B cell (primary cell): Measurements from ENCODE around the gene MED26. TPM values are rescaled to one million over a fixed set of nuclear protein-coding genes. Genes with fewer than 3 reads are reported as not detected.

Experiments
- ATAC-seq: fragments of 200-7000 bp; cut with Tn5 transposase; one replicate; pipeline ENCODE4 v1.10.0; 2021; ENCODE audit warnings: low read depth, mild to moderate bottlenecking, moderate number of reproducible peaks, moderate library complexity
- CTCF ChIA-PET: fragments of 350-600 bp; sonication (Branson Sonifier 250); formaldehyde crosslinking; loops from one replicate; lab custom pipeline; 2021; ENCODE audit warnings: antibody characterized with exemption, inconsistent platforms; lab: Charles Lee
- POLR2A ChIA-PET: fragments of 350-600 bp; sonication (Branson Sonifier 250); formaldehyde crosslinking; loops from one replicate; lab custom pipeline; 2021; ENCODE audit warnings: antibody characterized with exemption; lab: Charles Lee
- DNase-seq: peaks from one replicate; pipeline ENCODE4 v3.0.0; 2013
- H2AFZ ChIP-seq: 2 replicates; pipeline ENCODE4 v1.6.1; 2012; ENCODE audit warnings: mild to moderate bottlenecking, low read depth, low read length; ENCODE audit not compliant: insufficient read depth, poor library complexity, severe bottlenecking
- H3K27ac ChIP-seq, 2 donors: 1 replicate in 1 of 2; 2 replicates in 1 of 2; pipeline ENCODE4 v1.5.1; 2012 to 2013; ENCODE audit warnings: low read length in 2 of 2, mild to moderate bottlenecking in 2 of 2, moderate library complexity in 1 of 2
- H3K27me3 ChIP-seq, 4 experiments: fragments of 200-600 bp in 1 of 4; sonication (generic) in 1 of 4; replicated peaks in 1 of 4; 1 replicate in 2 of 4; 2 replicates in 2 of 4; pipeline versions ENCODE4 v1.6.1 to v1.7.0; 2013 to 2016; ENCODE audit warnings: low read length in 3 of 4, mild to moderate bottlenecking in 2 of 4, mixed read lengths in 1 of 4, moderate library complexity in 1 of 4; ENCODE audit not compliant: insufficient read depth in 4 of 4, control insufficient read depth in 3 of 4; ENCODE audit errors: control extremely low read depth in 1 of 4
- H3K36me3 ChIP-seq, 2 experiments: replicated peaks in 1 of 2; 1 replicate in 1 of 2; 2 replicates in 1 of 2; pipeline versions ENCODE4 v1.6.1 to v1.7.1; 2013; ENCODE audit warnings: low read length in 1 of 2; ENCODE audit not compliant: insufficient read depth in 2 of 2, control insufficient read depth in 1 of 2; ENCODE audit errors: control extremely low read depth in 1 of 2, extremely low read depth in 1 of 2
- H3K4me1 ChIP-seq, 2 donors: fragments of 200-600 bp in 1 of 2; sonication (generic) in 1 of 2; 1 replicate in 1 of 2; 2 replicates in 1 of 2; pipeline versions ENCODE4 v1.5.1 to v1.6.1; 2013 to 2017; ENCODE audit warnings: low read length in 2 of 2; ENCODE audit not compliant: control insufficient read depth in 2 of 2, insufficient read depth in 2 of 2
- H3K4me2 ChIP-seq: replicated peaks from 2 replicates; pipeline ENCODE3; 2012; ENCODE audit warnings: mild to moderate bottlenecking, low read depth, low read length; ENCODE audit not compliant: poor library complexity, severe bottlenecking
- H3K4me3 ChIP-seq, 5 experiments: fragments of 200-600 bp in 1 of 5; sonication (generic) in 1 of 5; 1 replicate in 3 of 5; 2 replicates in 2 of 5; pipeline versions ENCODE4 v1.5.1 to v1.7.0; 2011 to 2016; ENCODE audit warnings: low read length in 4 of 5, mild to moderate bottlenecking in 4 of 5, low read depth in 2 of 5, control low read depth in 1 of 5, moderate library complexity in 1 of 5; ENCODE audit not compliant: insufficient read depth in 1 of 5; ENCODE audit errors: control extremely low read depth in 1 of 5, extremely low read depth in 1 of 5
- H3K79me2 ChIP-seq: fragments of 200-600 bp; sonication (generic); one replicate; pipeline ENCODE4 v1.6.0; 2016; ENCODE audit warnings: low read length; ENCODE audit not compliant: control insufficient read depth, insufficient read depth
- H3K9ac ChIP-seq: fragments of 200-600 bp; sonication (generic); 2 replicates; pipeline ENCODE4 v1.6.1; 2017; ENCODE audit warnings: mild to moderate bottlenecking, low read length, moderate library complexity
- H3K9me3 ChIP-seq, 3 donors: one replicate each; pipeline versions ENCODE4 v1.6.1 to v1.7.1; 2013; ENCODE audit warnings: low read length in 2 of 3; ENCODE audit not compliant: control insufficient read depth in 2 of 3, insufficient read depth in 1 of 3; ENCODE audit errors: control extremely low read depth in 1 of 3
- H4K20me1 ChIP-seq: 2 replicates; pipeline ENCODE4 v1.6.0; 2012; ENCODE audit warnings: mild to moderate bottlenecking, low read length; ENCODE audit not compliant: insufficient read depth, control insufficient read depth, poor library complexity, severe bottlenecking
- H3K27ac Mint-ChIP-seq: one replicate; pipeline ENCODE4 v1.8.0; 2021; ENCODE audit warnings: mixed read lengths
- H3K27me3 Mint-ChIP-seq: one replicate; pipeline ENCODE4 v1.8.0; 2021; ENCODE audit warnings: mixed read lengths
- H3K4me1 Mint-ChIP-seq: one replicate; pipeline ENCODE4 v1.8.0; 2021; ENCODE audit warnings: mixed read lengths
- H3K4me3 Mint-ChIP-seq: one replicate; pipeline ENCODE4 v1.8.0; 2021; ENCODE audit warnings: mixed read lengths
- H3K9me3 Mint-ChIP-seq: one replicate; pipeline ENCODE4 v1.8.0; 2022; ENCODE audit warnings: mixed read lengths; ENCODE audit not compliant: insufficient read depth
- EZH2 ChIP-seq: IDR thresholded peaks from 2 replicates; pipeline ENCODE4 v1.6.1; 2012; ENCODE audit warnings: borderline replicate concordance, low read depth, mild to moderate bottlenecking, moderate library complexity, low read length; ENCODE audit not compliant: insufficient read depth, poor library complexity, severe bottlenecking
- WGBS: methylation state at CpG from one replicate; pipeline ENCODE4 v1.1.5; 2013; ENCODE audit warnings: missing lambda C conversion rate; ENCODE audit not compliant: insufficient coverage; 5-methylcytosine and 5-hydroxymethylcytosine counted together
- intact Hi-C: fragments of 100-400 bp; cut with micrococcal nuclease; formaldehyde crosslinking; loops from one replicate; pipeline ENCODE4 v1.10.0; 2022
- polyA plus RNA-seq: library from polyadenylated mRNA; depleted of rRNA; stranded (reverse); fragments of >200 nt; gene quantifications from 2 replicates; pipeline ENCODE4 v1.2.3, GENCODE V29; 2012
- total RNA-seq, 2 donors: library from RNA; stranded (reverse); fragments of 120-200 nt in 1 of 2; gene quantifications; 1 replicate in 1 of 2; 2 replicates in 1 of 2; pipeline versions ENCODE4 v1.2.3 to v1.2.4, GENCODE V29; 2013 to 2022
- TF ChIP-seq, protein P1 (sequence below): fragments of 200-600 bp; IDR thresholded peaks from one replicate; pipeline ENCODE4 v1.8.0; 2022; ENCODE audit warnings: antibody characterized with exemption, mild to moderate bottlenecking

The MED26 gene
- total and polyA plus RNA-seq, 2 donors (not counting 1 experiment from before 2014, with no cell fraction given): 15.6 to 33.6 TPM

DNA sequence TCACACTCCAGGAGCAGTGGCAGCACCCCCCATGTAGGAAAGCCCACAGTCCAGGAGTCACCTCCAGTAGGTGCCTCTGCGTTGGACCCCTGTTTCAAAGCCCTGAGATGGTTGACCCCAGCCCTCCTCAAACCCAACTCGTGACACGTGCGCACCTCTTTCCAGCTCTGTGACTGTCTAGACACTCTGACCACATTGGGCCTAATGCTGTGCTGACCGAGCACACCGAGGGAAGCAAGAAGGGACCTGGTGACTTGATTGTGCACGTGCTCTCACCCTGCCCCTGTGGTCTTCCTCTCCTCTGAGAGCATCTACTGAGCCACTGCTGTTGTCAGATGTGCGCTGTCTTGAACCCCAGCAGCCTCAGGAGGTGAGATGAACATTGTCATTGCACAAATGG, 32.9 kb downstream of the MED26 start:
- H3K4me2 ChIP-seq: peak overlapping the region; percentile 73
- H4K20me1 ChIP-seq: peaks cover 85% of the 10 kb centered on the region
- H3K9me3 ChIP-seq: no peaks in the 10 kb centered on the region
- CTCF ChIA-PET: interaction anchor here (0.6 to 1.5 kb wide), 2 partner anchors 34 to 186 kb away, joined by 3 to 4 read pairs; no protein-coding TSS in a partner anchor
- H3K4me3 ChIP-seq: no peak overlapping the region
- peak overlapping the region; percentile 80 for H3K4me3 Mint-ChIP-seq
- H3K4me1 ChIP-seq: peaks cover 52 to 65% of the 10 kb centered on the region in 2 donors
- no peak overlapping the region for H3K9ac ChIP-seq
- H3K27ac Mint-ChIP-seq: peak overlapping the region; percentile 87
- WGBS: 56% methylated on average over 8 of the region's 8 CpGs
- no peak for ATAC-seq
- H2AFZ ChIP-seq: no peak overlapping the region
- H3K27me3 ChIP-seq: no peaks in the 10 kb centered on the region
- peaks cover 84% of the 10 kb centered on the region for H3K4me1 Mint-ChIP-seq
- peak overlapping the region; percentile 63 to 83 for H3K27ac ChIP-seq
- POLR2A ChIA-PET: interaction anchor here (0.8 kb wide), 1 partner anchor 11 kb away, joined by 3 read pairs; no protein-coding TSS in a partner anchor
- H3K36me3 ChIP-seq: peaks cover 0 to 4% of the 10 kb centered on the region in 2 experiments
- no peaks in the 10 kb centered on the region for H3K27me3 Mint-ChIP-seq
- DNase-seq: no peak
- peaks cover 97% of the 10 kb centered on the region for H3K79me2 ChIP-seq
- no peaks in the 10 kb centered on the region for H3K9me3 Mint-ChIP-seq
- intact Hi-C loops: no loop called here
- TF ChIP-seq EZH2: no peak
- TF ChIP-seq, protein P1, sequence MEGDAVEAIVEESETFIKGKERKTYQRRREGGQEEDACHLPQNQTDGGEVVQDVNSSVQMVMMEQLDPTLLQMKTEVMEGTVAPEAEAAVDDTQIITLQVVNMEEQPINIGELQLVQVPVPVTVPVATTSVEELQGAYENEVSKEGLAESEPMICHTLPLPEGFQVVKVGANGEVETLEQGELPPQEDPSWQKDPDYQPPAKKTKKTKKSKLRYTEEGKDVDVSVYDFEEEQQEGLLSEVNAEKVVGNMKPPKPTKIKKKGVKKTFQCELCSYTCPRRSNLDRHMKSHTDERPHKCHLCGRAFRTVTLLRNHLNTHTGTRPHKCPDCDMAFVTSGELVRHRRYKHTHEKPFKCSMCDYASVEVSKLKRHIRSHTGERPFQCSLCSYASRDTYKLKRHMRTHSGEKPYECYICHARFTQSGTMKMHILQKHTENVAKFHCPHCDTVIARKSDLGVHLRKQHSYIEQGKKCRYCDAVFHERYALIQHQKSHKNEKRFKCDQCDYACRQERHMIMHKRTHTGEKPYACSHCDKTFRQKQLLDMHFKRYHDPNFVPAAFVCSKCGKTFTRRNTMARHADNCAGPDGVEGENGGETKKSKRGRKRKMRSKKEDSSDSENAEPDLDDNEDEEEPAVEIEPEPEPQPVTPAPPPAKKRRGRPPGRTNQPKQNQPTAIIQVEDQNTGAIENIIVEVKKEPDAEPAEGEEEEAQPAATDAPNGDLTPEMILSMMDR: no peak

DNA sequence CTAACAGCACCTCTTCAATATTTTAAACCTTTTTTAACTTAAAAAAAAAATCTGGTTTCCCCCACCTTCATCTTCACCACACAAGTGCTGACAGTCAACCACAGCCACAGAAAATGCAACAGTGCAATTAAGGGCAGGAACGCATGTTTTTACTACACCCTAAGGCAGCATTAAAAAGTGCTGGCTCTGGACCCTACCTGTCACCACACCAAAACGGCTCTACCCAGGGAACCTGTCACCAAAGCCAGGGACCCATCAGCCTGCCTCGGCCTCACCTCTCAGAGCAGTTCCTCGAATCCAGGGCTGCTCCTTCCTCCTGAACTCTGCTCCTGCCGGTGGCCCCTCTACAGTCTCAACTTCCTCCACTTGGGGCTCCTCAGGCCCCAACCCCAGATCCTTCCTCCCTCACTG, 33.3 kb downstream of the MED26 start:
- peak overlapping the region; percentile 34 for H3K9ac ChIP-seq
- ChIA-PET POLR2A (interaction anchor here (0.8 kb wide), 1 partner anchor 11 kb away, joined by 3 read pairs; no protein-coding TSS in a partner anchor), CTCF (interaction anchor here (0.6 to 1.5 kb wide), 3 partner anchors 23 to 186 kb away, joined by 3 to 4 read pairs (median 3); no protein-coding TSS in a partner anchor)
- H3K36me3 ChIP-seq: peaks cover 0 to 4% of the 10 kb centered on the region in 2 experiments
- TF ChIP-seq EZH2: no peak
- TF ChIP-seq, protein P1: no peak
- peaks cover 57 to 65% of the 10 kb centered on the region in 2 donors for H3K4me1 ChIP-seq
- H3K79me2 ChIP-seq: peaks cover 97% of the 10 kb centered on the region
- peak overlapping the region; percentile 73 for H3K4me2 ChIP-seq
- Mint-ChIP-seq H3K4me3 (peak overlapping the region; percentile 80), H3K27ac (peak overlapping the region; percentile 87), H3K27me3 (no peaks in the 10 kb centered on the region), H3K4me1 (peaks cover 85% of the 10 kb centered on the region), H3K9me3 (no peaks in the 10 kb centered on the region)
- peak; percentile 55 for DNase-seq
- intact Hi-C loops: no loop called here
- H3K27me3 ChIP-seq: no peaks in the 10 kb centered on the region
- H4K20me1 ChIP-seq: peaks cover 85% of the 10 kb centered on the region
- H2AFZ ChIP-seq: no peak overlapping the region
- peak; percentile 29 for ATAC-seq
- WGBS: 6% methylated on average over 5 of the region's 5 CpGs
- H3K4me3 ChIP-seq: peak overlapping the region in 2 of 5 experiments; percentile 3 to 28
- no peaks in the 10 kb centered on the region for H3K9me3 ChIP-seq
- peak overlapping the region; percentile 63 to 83 for H3K27ac ChIP-seq
